GM18498 (cell line): ENCODE measurements around the gene PPT1.
A peak's percentile ranks its signal among the peaks of the same experiment; 100 is the strongest.
"Not testable (repeated sequence)": the region's sequence is repeated elsewhere in the genome, so short reads cannot be mapped to it uniquely, and the experiment has no call there.

Experiments
- ATAC-seq: cut with Tn5 transposase; IDR thresholded peaks from one replicate; pipeline ENCODE4 v1.9.1; 2021; ENCODE audit warnings: mild to moderate bottlenecking, moderate library complexity; ENCODE audit not compliant: unreplicated experiment

PPT1 gene

DNA sequence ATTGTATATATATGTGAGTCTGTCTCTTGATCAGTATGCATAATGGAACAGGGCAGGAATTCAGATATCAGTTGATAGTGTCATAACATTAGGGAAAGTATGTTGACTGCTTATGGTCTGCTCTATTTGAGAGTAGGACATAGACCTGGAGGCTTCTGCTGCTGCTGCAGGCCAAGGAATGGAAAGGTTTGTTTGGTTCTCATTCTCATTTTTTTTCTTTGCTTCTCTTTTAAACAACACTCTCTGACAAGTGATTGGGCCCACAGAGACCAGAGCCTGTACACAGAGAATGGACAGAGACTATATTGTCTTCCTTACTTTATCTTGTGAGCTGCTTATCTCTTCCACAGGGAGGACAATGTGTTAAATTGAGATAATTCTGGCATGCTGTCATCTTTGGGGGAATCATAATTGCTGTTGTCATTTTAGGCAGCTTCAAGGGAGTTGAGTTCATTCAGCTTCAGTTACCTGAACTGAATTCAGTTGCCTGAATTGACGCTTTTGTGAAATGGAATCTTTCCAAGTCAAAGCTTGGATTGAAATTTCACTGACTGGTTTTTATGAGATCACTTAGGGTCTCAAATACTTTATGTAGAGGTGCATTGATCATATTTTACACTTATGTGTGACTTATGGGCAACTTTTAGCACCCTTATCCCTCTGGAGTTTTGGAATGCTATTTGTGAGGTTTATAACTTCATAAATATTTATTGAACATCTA lies 39.6 kb downstream of the PPT1 start:
- ATAC-seq = no peak

DNA sequence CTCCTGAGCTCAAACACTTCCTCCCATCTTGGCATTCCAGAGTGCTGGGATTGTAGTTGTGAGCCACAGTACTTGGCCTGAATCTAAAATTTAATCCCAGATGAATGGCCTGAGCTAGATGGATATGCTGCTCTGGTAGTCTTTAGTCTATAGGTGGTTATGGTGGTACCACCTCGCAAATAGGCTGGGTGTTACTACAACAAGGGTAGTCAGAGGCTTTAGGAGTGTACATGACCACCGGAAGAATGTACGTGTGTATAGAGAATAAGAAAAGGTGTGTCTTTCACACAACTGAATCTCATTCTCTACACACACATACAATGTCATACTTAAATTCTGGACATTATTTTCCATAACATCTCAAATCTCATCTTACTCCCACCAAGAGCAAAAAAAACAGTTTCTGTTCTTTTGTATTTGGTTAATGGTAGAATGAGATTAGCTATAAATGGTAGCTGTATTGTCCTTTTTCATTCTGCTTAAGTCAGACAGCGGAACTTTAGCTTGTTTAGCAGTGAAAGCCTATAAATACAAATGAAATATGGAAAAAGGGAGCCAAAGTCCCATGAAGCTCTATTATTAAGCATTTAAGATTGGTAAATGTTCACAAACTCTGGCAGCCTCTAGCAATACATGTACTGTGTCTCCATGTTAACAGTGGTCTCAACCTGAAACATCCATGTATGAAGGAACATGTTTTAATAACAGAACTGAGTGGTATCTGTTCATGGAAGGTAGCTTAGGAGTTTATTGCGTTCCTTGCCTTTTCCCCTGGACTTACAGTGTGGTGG lies 40.3 kb downstream of the PPT1 start:
- ATAC-seq = no peak

GRCh38 chr1:40053138-40053887 lies 43.7 kb downstream of the PPT1 start:
- ATAC-seq = no peak

- no peak for ATAC-seq
Observed at GRCh38 chr1:40050863-40051262, 46.2 kb downstream of the PPT1 start.

- no peak for ATAC-seq
Observed at GRCh38 chr1:40049725-40050124, 47.3 kb downstream of the PPT1 start.

GRCh38 chr1:40047769-40048168 lies 49.3 kb downstream of the PPT1 start:
- ATAC-seq = no peak

DNA sequence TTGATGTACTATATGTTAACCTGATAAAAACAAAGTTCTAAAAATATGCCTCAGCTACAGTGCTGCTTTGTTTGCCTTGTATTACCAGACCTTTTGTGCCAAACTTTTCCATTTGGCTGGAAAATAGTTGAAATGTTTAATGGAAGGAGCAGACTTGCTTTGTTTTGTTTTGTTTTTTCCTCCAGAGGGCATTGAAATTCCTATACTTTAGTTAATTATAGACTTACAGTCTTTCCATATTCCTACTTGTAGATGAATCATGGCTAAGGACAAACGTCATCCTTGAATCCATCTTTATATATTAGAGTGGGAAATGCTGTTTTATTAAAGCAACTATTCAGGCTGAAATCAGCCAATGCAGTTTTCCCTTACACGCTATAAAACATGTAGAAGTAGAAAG lies 49.8 kb downstream of the PPT1 start:
- ATAC-seq = no peak

GRCh38 chr1:40045766-40046165 lies 51.3 kb downstream of the PPT1 start:
- ATAC-seq = no peak

DNA sequence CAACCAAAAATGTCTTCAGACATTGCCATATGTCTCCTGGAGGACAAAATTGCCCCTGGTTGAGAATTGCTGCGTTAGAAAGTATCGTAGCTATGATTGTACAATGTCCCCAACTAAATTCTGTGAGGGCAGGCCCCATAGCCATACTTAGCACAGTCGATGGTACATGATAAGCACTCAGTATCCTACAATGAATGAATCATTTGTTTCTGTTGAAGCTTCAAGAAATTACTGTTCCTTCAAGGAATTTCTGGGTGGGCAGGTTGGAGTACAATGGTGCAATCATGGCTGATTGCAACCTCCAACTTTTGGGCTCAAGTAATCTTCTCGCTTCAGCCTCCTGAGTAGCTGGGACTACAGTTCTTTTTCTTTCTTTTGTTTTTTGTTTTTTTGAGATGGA lies 51.9 kb downstream of the PPT1 start:
- ATAC-seq = no peak

DNA sequence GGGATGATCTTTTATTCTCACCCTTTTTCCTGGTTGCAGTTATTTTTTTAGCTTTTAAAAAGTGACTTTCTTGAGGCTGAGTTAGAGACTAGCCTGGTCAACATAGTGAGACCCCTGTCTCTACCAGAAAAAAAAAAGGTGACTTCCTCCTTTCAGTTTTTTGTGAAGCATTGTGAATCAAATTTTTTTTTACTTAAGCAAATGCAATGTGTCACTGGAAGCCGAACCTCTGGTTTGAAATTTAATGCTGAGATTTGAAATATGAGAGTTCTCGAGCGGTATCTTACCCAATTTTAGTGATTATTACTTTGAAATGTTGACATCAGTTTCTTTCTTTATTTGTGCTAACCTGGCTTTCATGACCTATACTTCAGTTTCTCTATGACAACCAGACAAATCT lies 52.9 kb downstream of the PPT1 start:
- ATAC-seq = no peak

GRCh38 chr1:40042341-40042740 lies 54.7 kb downstream of the PPT1 start:
- ATAC-seq = no peak

GRCh38 chr1:40041466-40041838 lies 55.6 kb downstream of the PPT1 start:
- no peak for ATAC-seq

- peak; percentile 85 for ATAC-seq
Observed at GRCh38 chr1:40040511-40041465, 56.3 kb downstream of the PPT1 start, which contains the start of gene CAP1. Gene CAP1 (plus strand): TSS chr1:40040729. CDS start chr1:40059347, 18,618 bp downstream.

DNA sequence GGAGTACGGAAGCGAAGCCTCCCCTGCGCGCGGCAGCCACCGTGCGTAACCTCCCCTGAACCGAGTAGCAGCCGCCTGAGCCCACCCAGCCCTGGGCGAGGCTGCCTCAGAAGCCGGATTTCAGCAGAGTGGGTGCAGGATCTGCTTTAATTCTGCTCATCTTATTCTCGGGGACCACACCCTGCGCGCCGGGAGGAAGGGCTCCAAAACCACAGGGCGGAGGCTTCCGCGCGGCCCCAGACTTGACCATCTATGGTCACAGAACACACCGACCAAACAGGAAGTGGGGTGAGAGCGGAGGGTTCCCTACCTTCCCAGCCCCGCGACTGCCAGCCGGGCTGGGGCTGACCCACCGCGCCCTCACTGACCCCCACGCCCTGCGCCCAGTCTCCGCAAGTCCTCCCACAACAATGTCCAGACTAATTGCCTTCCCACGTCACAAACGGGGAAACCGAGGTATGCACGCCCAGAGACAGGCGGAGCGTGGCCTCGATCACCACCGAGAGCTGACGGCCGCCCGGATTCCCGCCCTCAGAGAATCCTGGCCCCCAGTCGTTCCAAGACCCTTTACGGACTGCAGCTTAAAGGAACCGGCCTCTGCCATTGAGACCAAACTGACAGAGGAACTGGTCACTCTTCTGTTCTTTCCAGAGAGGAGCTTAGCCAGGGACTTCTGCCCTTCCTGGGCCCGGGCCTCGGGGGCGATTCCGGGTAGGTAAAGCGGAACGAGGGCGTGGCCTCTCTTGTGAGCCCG lies 57.1 kb downstream of the PPT1 start:
- peak; percentile 62 for ATAC-seq

DNA sequence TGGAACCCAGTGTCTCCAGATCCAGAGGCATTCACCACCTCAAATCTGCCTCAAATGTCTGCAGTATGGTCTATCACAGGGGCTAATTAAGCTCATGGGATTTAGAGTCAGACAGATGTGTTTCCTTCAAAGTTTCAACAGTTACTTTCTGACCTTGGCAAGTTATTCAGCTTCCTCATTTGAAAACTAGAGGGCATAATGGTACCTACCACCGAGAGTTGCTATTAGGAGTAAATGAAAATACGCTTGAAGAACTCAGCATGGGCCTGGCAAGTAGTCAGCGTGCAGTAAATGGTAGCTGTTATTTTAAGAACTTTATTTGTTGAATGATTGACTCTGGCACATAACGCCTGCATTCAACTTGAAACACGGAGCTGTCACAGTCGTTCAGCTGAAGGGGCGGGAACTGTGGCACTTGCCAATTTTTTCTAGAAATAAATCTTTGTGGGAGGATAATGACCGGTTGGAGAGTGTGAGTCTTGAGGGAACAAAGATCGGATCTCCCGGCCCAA lies 57.8 kb downstream of the PPT1 start:
- peak; percentile 5 for ATAC-seq

DNA sequence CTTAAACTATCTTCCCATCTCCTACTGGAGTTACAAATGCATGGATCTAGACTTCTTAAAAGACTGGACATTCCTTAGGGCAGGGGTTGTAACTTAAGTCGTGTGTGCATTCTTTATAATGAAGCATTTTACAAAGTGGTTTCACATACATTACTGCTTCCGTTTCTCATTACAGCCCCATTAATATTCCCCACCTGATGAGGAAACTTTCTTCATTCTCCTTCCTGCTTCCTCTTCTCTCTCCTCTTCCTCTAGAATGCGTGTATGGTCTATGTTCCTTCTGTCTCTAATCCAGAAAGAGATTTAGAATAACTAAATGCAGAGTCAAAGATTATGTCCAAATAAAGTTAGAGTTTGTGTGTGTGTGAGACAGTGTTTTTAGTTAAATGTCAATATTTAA lies 58.4 kb downstream of the PPT1 start:
- no peak for ATAC-seq

DNA sequence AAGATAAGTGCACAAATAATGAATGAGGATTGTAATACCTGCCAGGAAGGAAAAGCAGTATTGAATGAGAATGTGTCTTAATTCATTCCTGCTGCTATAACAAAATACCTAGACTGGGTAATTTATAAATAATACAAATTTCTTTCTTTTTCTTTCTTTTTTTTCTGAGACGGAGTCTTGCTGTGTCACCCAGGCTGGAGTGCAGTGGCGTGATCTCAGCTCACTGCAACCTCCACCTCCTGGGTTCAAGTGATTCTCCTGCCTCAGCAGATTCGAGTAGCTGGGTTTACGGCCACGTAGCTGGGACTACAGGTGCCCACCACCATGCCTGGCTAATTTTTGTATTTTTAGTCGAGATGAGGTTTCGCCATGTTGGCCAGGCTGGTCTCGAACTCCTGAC lies 59.8 kb downstream of the PPT1 start:
- ATAC-seq = not testable (repeated sequence)

GRCh38 chr1:40036574-40036973 lies 60.5 kb downstream of the PPT1 start:
- no peak for ATAC-seq

DNA sequence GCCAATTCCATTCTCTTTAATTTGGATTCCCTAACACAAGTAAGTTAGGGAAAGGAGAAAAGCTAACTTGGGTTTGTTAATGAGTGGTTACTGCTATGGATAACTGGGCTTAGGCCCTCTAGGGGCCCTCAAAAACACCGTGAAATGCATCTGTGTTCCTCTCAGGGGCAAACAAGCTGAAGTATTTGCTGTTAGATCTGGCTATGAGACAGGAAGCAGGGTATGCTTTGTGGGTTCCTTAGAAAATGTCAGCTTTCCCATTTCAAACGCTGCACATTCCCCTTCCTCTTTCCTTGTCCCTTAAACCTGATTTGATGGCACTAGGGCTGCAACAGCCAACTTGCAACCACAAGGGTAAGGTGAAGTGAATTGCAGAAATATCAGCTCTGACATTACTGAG lies 62.2 kb downstream of the PPT1 start:
- ATAC-seq = no peak
